ENCODE results near the gene MYO1B. TPM values are rescaled to one million over a fixed set of nuclear protein-coding genes. Genes with fewer than 3 reads are reported as not detected.

The MYO1B gene
- total and polyA plus RNA-seq, 10 of the 15 experiments (the other 5 are each of a cell fraction or from before 2014, with no cell fraction given) = 0.10 to 4.2 (median 1.6) TPM

GRCh38 chr2:191221666-191222065 is 23.5 kb upstream of the MYO1B start (continued):
- TF ChIP-seq CTCF (IDR thresholded peaks at IDR 0.05 in 2 of 3, conservative IDR thresholded peaks at IDR 0.05 in 1 of 3; ENCODE audit: control insufficient read depth in 2 of 3, extremely low read depth in 1 of 3, insufficient read depth in 1 of 3, low read depth in 3 of 3, low read length in 3 of 3) (no peak), SRF (IDR thresholded peaks at IDR 0.05; ENCODE audit: low read depth in 2 of 2, low read length in 2 of 2) (no peak), MYC (IDR thresholded peaks at IDR 0.05; ENCODE audit: insufficient read depth, insufficient read length, insufficient replicate concordance, low read length, severe bottlenecking) (no peak), YY1 (IDR thresholded peaks at IDR 0.05; ENCODE audit: low read depth, low read length) (no peak), RBBP5 (conservative IDR thresholded peaks at IDR 0.05) (no peak), IRF4 (IDR thresholded peaks at IDR 0.05; ENCODE audit: low read depth, low read length) (no peak), KDM1A (IDR thresholded peaks at IDR 0.05; ENCODE audit: borderline replicate concordance) (no peak), PRDM15 (CRISPR knock-in tag; IDR thresholded peaks at IDR 0.05) (no peak), FOS (IDR thresholded peaks at IDR 0.05; ENCODE audit: borderline replicate concordance, extremely low read depth, insufficient read length) (no peak)
- TF ChIP-seq, protein P1, sequence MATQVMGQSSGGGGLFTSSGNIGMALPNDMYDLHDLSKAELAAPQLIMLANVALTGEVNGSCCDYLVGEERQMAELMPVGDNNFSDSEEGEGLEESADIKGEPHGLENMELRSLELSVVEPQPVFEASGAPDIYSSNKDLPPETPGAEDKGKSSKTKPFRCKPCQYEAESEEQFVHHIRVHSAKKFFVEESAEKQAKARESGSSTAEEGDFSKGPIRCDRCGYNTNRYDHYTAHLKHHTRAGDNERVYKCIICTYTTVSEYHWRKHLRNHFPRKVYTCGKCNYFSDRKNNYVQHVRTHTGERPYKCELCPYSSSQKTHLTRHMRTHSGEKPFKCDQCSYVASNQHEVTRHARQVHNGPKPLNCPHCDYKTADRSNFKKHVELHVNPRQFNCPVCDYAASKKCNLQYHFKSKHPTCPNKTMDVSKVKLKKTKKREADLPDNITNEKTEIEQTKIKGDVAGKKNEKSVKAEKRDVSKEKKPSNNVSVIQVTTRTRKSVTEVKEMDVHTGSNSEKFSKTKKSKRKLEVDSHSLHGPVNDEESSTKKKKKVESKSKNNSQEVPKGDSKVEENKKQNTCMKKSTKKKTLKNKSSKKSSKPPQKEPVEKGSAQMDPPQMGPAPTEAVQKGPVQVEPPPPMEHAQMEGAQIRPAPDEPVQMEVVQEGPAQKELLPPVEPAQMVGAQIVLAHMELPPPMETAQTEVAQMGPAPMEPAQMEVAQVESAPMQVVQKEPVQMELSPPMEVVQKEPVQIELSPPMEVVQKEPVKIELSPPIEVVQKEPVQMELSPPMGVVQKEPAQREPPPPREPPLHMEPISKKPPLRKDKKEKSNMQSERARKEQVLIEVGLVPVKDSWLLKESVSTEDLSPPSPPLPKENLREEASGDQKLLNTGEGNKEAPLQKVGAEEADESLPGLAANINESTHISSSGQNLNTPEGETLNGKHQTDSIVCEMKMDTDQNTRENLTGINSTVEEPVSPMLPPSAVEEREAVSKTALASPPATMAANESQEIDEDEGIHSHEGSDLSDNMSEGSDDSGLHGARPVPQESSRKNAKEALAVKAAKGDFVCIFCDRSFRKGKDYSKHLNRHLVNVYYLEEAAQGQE (IDR thresholded peaks at IDR 0.05; ENCODE audit: low read depth, low read length) = no peak

All from GM12878 (cell line).